ENCODE data around the gene PTPRT. TPM values are rescaled to one million over a fixed set of nuclear protein-coding genes. Genes with fewer than 3 reads are reported as not detected.

PTPRT gene
- polyA plus RNA-seq, 1 donor from 2014 or later = not detected

DNA sequence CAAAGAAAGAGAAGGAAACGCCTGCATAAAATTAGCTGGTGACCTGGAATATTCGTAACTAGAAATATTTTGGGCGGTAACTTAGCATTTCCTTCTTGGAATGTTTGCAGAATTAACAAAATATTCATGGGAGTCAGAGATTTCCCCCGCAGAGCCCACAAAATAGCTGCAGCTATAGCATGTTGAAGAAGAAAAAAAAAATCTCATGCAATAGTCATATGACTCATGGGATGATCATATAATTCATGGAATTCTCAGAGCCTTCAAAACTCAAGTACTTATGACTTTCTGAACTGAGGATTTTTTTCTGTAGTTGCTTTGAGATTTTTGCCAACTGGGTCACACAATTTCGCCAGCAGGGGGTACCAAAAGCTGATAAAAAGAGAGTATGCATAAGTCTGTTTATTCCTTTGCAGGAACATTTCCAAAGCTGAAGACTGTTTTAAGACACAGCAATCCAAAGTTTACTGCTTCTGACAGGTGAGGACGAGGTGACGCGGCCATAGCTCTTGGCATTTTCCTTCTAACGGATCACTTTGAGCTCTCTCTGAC is 985.5 kb downstream of the PTPRT start:
- H3K36me3 Mint-ChIP-seq = peaks cover 4% of the 10 kb centered on the region
- peaks cover 0 to 6% (median 3%) of the 10 kb centered on the region in 3 donors for H3K9me3 Mint-ChIP-seq
- no peak overlapping the region for H3K4me3 Mint-ChIP-seq
- peaks cover 0 to 1% (median 0%) of the 10 kb centered on the region in 3 donors for H3K4me1 Mint-ChIP-seq
- no peaks in the 10 kb centered on the region for H3K27me3 Mint-ChIP-seq
- no peak overlapping the region for H3K27ac Mint-ChIP-seq

DNA sequence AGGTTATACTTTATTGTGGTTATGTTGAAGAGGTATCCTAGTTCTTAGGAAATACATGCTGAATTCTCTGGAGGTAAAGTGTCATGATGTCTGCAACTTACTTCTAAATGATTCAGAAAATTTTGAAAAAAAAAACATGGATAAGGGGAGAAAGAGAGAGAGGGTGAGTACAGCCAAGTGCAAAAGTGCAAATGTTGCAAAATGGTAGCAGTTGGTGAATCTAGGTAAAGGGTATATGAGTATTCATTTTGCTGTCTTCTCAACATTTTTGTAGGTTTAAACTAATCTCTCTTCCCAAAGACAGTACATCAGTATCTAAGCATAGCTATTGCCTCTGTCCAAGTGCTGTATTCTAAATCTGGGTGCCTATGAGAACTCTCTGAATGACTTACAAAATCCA is 992.1 kb downstream of the PTPRT start:
- Mint-ChIP-seq H3K36me3 (peaks cover 2% of the 10 kb centered on the region), H3K4me3 (no peak overlapping the region), H3K4me1 (peaks cover 0 to 1% (median 0%) of the 10 kb centered on the region in 3 donors), H3K27me3 (peaks cover 5% of the 10 kb centered on the region), H3K9me3 (peaks cover 0 to 2% (median 0%) of the 10 kb centered on the region in 3 donors), H3K27ac (no peak overlapping the region)

DNA sequence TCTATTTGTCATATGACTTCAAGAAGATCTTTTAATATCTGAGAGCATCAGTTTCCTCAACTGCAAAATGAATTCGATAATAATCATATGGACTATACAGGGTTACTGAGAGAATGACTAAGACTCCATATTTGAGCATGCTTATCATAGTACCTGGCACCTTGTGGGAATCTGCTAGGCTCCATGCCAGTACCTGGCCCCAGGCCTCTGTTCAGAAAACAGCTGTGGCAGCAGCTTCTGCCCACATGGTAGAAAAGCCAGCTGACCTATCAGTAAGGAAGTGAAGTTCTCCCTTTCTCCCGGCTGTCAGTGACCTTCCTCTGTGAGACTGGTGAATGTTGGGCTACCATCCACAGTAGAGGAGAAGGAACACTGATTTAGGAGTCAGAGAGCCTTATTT is 996.6 kb downstream of the PTPRT start:
- H3K27me3 Mint-ChIP-seq = peaks cover 2% of the 10 kb centered on the region
- no peak overlapping the region for H3K4me3 Mint-ChIP-seq
- H3K36me3 Mint-ChIP-seq = no peaks in the 10 kb centered on the region
- H3K27ac Mint-ChIP-seq = no peak overlapping the region
- no peaks in the 10 kb centered on the region for H3K4me1 Mint-ChIP-seq
- H3K9me3 Mint-ChIP-seq = peaks cover 0 to 3% (median 2%) of the 10 kb centered on the region in 3 donors

DNA sequence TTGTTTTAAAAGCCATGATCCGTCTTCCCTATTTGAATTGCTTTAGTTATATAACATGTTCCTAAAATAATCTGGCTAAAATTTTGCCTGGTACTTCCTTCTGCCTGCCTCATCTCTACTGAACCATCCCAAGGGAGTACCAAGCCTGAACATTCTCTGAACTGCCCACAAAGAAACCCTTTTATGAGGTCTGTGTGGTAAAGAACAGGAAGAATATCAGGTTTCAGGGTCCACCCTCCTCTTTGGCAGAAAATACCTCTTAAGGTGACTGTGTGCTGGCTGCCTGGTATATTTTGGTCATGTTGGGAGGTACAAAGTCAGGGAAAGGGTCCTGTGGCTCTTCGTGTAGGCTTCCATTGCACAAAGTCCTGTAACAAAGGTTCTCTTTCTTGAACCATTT is 997.4 kb downstream of the PTPRT start:
- Mint-ChIP-seq H3K4me1 (no peaks in the 10 kb centered on the region), H3K9me3 (peaks cover 0 to 3% (median 2%) of the 10 kb centered on the region in 3 donors), H3K27me3 (peaks cover 4% of the 10 kb centered on the region), H3K36me3 (no peaks in the 10 kb centered on the region), H3K27ac (no peak overlapping the region), H3K4me3 (peak overlapping the region in 1 of 4 donors; percentile 41)

DNA sequence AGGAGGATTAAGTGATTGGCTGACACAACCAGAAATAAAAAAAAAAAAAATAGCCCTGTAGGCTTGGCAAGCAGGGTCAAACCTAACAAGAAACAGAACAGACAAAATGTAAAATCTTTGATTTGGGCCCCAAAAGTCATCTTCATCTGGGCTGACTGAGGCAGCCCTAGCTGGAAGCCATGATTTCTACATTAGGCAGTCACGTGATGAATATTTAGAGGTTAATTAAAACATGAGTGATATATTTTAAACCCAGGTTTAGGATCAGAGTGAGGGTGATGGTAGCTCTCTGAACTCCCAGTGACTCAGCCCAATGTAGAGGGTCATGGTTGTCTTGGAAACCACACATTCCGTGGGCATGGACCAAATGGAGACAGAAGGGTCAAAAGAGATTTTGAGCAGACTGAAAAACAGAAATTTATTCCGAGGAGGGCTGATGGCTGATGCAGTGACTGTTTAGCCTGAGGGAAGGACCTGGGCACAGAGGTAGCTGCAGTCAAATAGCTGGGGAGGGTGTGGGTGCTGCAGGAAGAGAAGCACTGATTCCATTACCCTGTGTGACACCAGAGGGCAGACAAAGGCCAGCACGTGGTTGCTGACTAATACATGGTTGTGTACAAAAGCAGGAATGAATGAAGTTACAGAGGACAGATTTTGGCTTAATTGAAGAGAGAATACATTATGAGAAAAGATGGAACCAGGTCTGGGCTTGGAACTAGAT is 998.4 kb downstream of the PTPRT start:
- no peaks in the 10 kb centered on the region for H3K4me1 Mint-ChIP-seq
- H3K36me3 Mint-ChIP-seq = no peaks in the 10 kb centered on the region
- H3K27me3 Mint-ChIP-seq = peaks cover 4% of the 10 kb centered on the region
- no peak overlapping the region for H3K4me3 Mint-ChIP-seq
- no peak overlapping the region for H3K27ac Mint-ChIP-seq
- H3K9me3 Mint-ChIP-seq = peaks cover 0 to 3% (median 2%) of the 10 kb centered on the region in 3 donors

DNA sequence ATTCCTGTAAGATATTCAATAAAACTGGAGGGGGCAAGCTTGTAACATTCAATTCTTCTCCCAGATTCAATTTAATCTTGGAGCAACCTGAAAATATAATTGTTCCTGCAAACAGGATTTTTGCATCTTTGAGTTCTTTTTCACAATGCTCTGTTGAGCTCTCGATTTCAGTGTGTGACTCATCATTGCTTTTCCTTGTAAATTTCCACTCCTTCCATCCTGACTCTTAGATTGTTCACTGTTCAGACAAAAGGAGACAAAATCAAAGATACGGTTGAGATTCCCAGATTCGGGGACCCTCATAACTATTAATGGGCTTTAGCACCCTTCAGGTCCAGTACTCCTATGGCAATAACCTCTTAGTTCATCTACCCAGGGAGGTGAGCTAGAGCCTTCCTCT is 999.6 kb downstream of the PTPRT start:
- Mint-ChIP-seq H3K27me3 (peaks cover 4% of the 10 kb centered on the region), H3K4me3 (no peak overlapping the region), H3K4me1 (no peaks in the 10 kb centered on the region), H3K36me3 (no peaks in the 10 kb centered on the region), H3K9me3 (peaks cover 0 to 6% (median 3%) of the 10 kb centered on the region in 3 donors), H3K27ac (no peak overlapping the region)

DNA sequence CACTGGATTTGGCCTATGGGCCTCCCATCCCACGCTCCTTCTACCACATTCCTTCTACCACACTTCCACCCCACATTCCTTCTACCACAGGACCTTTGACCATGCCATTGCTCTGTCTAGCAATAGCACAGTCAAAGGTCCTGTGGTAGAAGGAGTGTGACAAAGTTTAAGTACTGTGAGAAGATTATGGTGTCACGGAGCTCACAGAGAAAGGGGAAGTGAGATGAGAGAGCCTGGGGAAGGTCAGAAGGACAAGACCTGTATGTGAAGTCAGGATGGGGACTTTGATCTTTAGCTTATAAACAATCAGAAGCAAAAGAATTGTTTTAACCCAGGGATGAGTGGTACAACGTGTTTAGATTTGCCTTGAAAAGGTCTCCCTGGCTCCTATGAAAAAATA is 1003.4 kb downstream of the PTPRT start:
- peaks cover 0 to 8% (median 3%) of the 10 kb centered on the region in 3 donors for H3K9me3 Mint-ChIP-seq
- H3K4me3 Mint-ChIP-seq = no peak overlapping the region
- no peak overlapping the region for H3K27ac Mint-ChIP-seq
- no peaks in the 10 kb centered on the region for H3K4me1 Mint-ChIP-seq
- peaks cover 2% of the 10 kb centered on the region for H3K27me3 Mint-ChIP-seq
- H3K36me3 Mint-ChIP-seq = no peaks in the 10 kb centered on the region

DNA sequence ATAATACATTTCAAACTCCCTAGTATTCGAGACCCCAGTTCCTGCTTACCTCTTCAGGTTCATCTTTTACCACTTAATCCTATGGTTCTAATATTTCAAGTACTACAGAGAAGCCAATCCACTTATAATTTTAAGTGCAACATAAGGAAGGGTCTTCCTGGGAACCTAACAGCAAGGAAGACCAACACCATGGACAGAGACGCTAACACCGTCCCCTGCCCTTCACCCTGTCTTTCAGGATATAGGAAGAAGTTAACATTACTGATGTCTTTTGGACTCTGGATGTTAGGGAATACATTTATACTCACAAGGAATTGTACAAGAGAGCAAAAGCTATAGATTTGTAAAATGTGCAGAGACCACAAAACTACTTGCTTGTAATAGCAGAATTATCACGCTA is 1006.6 kb downstream of the PTPRT start:
- H3K27ac Mint-ChIP-seq = no peak overlapping the region
- H3K4me3 Mint-ChIP-seq = no peak overlapping the region
- no peaks in the 10 kb centered on the region for H3K4me1 Mint-ChIP-seq
- H3K9me3 Mint-ChIP-seq = peaks cover 3 to 5% (median 3%) of the 10 kb centered on the region in 3 donors
- H3K36me3 Mint-ChIP-seq = no peaks in the 10 kb centered on the region
- H3K27me3 Mint-ChIP-seq = peaks cover 2% of the 10 kb centered on the region

DNA sequence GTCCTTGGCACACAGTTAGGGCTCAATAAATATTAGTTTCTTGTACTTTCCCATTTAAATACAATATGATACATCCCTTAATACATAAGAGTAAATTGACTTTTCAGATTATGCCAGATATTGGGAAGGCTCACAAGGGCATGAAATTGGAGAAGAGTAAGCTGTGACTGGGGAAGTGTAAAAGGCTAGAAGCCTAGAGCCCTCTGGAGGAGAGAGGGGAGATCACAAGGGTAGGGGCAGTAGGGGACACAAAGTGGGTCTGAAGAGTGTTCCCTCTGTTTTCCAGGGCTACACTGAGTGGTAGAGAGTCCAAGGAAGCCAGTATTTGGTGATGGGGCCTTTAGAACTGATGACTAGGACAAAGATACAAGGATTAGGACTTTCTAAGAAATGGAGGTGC is 1008.6 kb downstream of the PTPRT start:
- Mint-ChIP-seq H3K27me3 (no peaks in the 10 kb centered on the region), H3K4me1 (no peaks in the 10 kb centered on the region), H3K4me3 (no peak overlapping the region), H3K36me3 (no peaks in the 10 kb centered on the region), H3K9me3 (peaks cover 3 to 5% (median 3%) of the 10 kb centered on the region in 3 donors), H3K27ac (no peak overlapping the region)

DNA sequence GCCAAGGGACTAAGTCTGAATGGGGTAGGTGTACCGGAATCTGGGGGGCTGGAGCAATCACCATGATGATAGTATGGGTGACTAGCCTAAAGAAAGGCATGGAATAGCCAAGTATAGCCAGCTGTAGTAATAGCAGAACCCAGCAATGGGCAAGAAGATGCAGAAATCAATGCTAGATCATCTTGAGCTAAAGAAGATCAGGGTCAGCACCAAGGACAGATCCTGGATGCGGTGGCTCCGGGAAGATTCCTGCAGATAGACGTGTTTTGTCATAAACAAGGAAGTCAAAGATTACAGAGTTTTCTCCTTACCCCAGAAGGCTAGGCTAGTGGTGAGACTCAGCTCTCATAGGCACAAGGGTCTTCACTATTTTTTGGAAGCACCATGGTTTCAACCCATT is 1009.9 kb downstream of the PTPRT start:
- Mint-ChIP-seq H3K36me3 (no peaks in the 10 kb centered on the region), H3K4me1 (no peaks in the 10 kb centered on the region), H3K27me3 (no peaks in the 10 kb centered on the region), H3K9me3 (peaks cover 0 to 3% (median 0%) of the 10 kb centered on the region in 3 donors), H3K27ac (no peak overlapping the region), H3K4me3 (no peak overlapping the region)

DNA sequence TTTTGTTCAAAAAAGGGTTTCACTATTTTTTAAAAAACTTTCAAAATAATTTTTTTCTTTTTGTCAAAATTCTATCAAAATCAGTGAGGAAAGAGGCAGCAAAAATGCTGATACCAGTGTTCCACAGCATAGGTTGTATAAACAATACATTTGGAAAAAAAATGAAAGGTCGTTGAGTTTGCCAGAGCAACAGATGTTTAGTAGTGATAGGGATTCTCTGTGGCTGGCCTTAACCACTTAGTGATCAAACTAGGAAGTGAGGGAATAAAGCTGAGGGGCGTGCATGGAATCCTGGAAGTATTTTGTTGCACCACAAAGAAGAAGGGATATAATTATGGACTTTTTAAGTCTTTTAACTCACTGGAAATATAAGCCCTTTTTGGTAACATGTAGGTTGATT is 1016.3 kb downstream of the PTPRT start:
- no peak overlapping the region for H3K27ac Mint-ChIP-seq
- H3K27me3 Mint-ChIP-seq = peaks cover 1% of the 10 kb centered on the region

DNA sequence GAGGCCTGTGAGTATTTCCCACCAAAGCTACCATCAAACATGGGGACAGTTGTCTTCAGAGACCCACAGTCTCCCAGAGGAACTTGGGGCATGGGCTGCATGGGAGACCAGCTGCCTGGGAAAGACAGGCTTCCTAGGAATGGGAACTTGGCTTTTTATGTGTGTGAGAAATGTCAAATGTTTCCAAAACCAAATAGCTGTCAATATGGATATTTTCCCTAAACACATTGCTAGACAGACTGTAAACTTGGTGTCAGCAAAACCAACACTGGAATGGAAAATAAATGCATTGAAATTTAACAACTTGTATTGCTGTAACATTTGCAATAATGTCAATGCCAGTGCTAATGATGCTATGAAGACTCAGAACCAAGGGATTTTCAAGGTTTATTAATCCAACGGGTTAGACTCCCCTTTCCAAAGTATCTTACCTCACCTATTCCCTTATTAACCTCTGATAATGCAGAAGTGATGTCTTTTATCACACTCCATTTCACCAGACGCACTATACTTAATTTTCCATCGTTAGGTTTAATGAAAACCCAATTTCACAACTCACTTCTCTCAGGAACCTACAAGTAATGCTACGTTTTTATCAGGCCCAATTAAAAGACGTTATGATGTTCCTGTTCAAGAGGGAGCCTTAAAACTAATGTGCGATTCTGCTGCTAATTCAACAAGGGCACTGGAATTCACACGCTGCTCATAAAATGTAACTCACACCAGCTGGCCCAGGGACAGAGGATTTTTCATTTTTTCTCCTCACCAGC is 1025.4 kb downstream of the PTPRT start:
- peaks cover 5% of the 10 kb centered on the region for H3K27me3 Mint-ChIP-seq
- no peak overlapping the region for H3K27ac Mint-ChIP-seq
- H3K9me3 Mint-ChIP-seq = peaks cover 0 to 3% (median 3%) of the 10 kb centered on the region in 3 donors
- H3K36me3 Mint-ChIP-seq = no peaks in the 10 kb centered on the region
- no peaks in the 10 kb centered on the region for H3K4me1 Mint-ChIP-seq
- no peak overlapping the region for H3K4me3 Mint-ChIP-seq

More for the DNA sequence above, 1016.3 kb downstream of the PTPRT start:
- Mint-ChIP-seq H3K4me3 (no peak overlapping the region), H3K4me1 (no peaks in the 10 kb centered on the region), H3K36me3 (no peaks in the 10 kb centered on the region), H3K9me3 (peaks cover 0 to 2% (median under 1%) of the 10 kb centered on the region in 3 donors)

DNA sequence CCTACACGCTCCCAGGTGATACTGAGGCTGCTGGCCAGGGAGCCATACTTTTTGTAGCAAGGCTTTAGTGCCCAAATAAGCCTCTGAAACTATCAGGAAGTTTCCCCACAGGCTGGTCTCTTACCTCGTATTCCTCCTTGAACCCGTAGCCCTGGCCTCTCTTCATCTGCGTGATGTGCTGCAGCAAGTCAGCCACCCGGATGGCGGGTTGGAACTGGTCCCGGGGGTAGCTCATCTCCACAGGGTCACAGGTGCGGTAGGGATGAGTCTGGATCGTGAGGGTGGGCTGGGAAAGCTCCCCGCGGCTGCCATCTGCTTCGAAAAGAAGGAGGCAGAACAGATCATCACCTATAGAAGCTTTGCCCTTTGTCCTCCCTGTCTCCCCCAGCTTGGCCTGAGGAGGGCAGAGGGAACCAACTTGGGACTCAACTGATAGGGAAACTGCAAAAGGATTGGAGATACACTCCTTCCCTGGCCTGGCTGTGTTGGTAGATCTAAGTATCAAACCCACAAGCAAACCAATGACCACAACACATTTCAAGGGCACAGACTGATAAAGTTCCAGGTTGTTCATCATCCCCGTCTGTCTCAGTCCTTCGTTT is 1028.4 kb downstream of the PTPRT start:
- Mint-ChIP-seq H3K9me3 (peaks cover 0 to 3% (median 0%) of the 10 kb centered on the region in 3 donors), H3K4me3 (no peak overlapping the region), H3K27ac (no peak overlapping the region), H3K27me3 (peaks cover 3% of the 10 kb centered on the region), H3K36me3 (no peaks in the 10 kb centered on the region), H3K4me1 (no peaks in the 10 kb centered on the region)

DNA sequence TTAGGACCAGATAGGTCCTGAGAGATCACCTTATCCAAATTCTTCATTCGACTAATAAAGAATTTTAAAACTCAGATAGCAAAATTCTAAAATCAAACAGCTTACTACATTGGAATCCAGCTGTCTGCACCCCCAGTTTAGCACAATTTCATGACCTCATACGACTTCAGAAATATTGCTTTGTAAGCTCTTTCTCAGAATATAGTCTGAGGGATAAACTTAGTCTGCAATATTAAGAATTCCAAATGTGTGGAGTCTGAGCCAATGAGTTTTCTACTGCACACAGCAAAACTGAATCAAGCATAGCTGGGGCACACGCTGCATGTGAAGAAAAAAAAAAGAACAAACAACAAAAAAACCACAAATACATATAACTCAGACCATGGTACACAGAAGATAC is 1029.9 kb downstream of the PTPRT start:
- H3K27ac Mint-ChIP-seq = no peak overlapping the region
- no peak overlapping the region for H3K4me3 Mint-ChIP-seq
- H3K27me3 Mint-ChIP-seq = no peaks in the 10 kb centered on the region
- peaks cover 0 to 3% (median 0%) of the 10 kb centered on the region in 3 donors for H3K9me3 Mint-ChIP-seq
- no peaks in the 10 kb centered on the region for H3K36me3 Mint-ChIP-seq
- no peaks in the 10 kb centered on the region for H3K4me1 Mint-ChIP-seq

DNA sequence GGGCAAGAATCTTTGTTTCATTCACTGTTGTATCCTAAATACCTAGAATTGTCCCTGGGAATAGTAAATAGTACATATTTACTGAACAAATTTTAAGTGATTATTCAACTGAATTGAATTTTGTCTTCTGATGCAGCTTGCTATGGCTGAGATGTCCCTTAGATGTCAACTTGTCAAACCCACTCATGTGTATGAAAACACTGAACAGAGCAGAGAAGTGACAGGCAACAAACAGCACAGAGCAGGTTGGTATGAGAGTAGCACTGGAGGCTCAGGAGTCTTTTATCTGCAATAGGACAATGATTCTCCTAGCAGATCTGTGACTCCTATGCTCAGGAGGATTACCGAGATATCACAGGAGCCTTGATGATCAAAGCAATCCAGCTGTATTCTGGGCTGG is 1031.4 kb downstream of the PTPRT start:
- Mint-ChIP-seq H3K4me3 (no peak overlapping the region), H3K27me3 (no peaks in the 10 kb centered on the region), H3K9me3 (peaks cover 0 to 3% (median 0%) of the 10 kb centered on the region in 3 donors), H3K4me1 (no peaks in the 10 kb centered on the region), H3K36me3 (no peaks in the 10 kb centered on the region), H3K27ac (no peak overlapping the region)
